PFSK-1 (cell line): ENCODE data around the gene SLC30A1.

Source experiments
- POLR2AphosphoS5 ChIP-seq: IDR thresholded peaks from 2 replicates; pipeline ENCODE4 v1.6.1; 2012; ENCODE audit warnings: low read depth, mild to moderate bottlenecking, control low read depth, low read length, moderate library complexity
- SIN3A ChIP-seq: IDR thresholded peaks from 2 replicates; pipeline ENCODE4 v1.6.1; 2012; ENCODE audit warnings: mild to moderate bottlenecking, low read length, moderate library complexity, borderline replicate concordance; ENCODE audit not compliant: insufficient read depth
- TF ChIP-seq, protein P1 (sequence below), 2 experiments: IDR thresholded peaks; 2 replicates each; pipeline versions ENCODE4 v1.6.1 to v1.8.0; 2011 to 2012; ENCODE audit warnings: low read depth in 2 of 2, low read length in 2 of 2, control low read depth in 1 of 2, inconsistent platforms in 1 of 2, mild to moderate bottlenecking in 1 of 2, moderate library complexity in 1 of 2; ENCODE audit not compliant: insufficient read depth in 1 of 2

GRCh38 chr1:211601159-211601558, 22.2 kb upstream of the SLC30A1 start:
- TF ChIP-seq POLR2AphosphoS5 (no peak), SIN3A (no peak)
- TF ChIP-seq, protein P1, sequence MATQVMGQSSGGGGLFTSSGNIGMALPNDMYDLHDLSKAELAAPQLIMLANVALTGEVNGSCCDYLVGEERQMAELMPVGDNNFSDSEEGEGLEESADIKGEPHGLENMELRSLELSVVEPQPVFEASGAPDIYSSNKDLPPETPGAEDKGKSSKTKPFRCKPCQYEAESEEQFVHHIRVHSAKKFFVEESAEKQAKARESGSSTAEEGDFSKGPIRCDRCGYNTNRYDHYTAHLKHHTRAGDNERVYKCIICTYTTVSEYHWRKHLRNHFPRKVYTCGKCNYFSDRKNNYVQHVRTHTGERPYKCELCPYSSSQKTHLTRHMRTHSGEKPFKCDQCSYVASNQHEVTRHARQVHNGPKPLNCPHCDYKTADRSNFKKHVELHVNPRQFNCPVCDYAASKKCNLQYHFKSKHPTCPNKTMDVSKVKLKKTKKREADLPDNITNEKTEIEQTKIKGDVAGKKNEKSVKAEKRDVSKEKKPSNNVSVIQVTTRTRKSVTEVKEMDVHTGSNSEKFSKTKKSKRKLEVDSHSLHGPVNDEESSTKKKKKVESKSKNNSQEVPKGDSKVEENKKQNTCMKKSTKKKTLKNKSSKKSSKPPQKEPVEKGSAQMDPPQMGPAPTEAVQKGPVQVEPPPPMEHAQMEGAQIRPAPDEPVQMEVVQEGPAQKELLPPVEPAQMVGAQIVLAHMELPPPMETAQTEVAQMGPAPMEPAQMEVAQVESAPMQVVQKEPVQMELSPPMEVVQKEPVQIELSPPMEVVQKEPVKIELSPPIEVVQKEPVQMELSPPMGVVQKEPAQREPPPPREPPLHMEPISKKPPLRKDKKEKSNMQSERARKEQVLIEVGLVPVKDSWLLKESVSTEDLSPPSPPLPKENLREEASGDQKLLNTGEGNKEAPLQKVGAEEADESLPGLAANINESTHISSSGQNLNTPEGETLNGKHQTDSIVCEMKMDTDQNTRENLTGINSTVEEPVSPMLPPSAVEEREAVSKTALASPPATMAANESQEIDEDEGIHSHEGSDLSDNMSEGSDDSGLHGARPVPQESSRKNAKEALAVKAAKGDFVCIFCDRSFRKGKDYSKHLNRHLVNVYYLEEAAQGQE (IDR thresholded peaks at IDR 0.05; ENCODE audit: insufficient read depth in 1 of 2, low read depth in 2 of 2, low read length in 2 of 2), result no peak
